ENCODE results near the gene ASIC4.

Gene ASIC4

GRCh38 chr2:219517954-219518778 is 3.9 kb downstream of the ASIC4 start:
- no peak for TF ChIP-seq CTCF (conservative IDR thresholded peaks at IDR 0.05; ENCODE audit: low read depth, low read length)
- no peak overlapping the region for H3K4me3 ChIP-seq (ENCODE audit: low read length)
- DNase-seq (ENCODE audit: low read depth), result no peak

GRCh38 chr2:219519526-219519916 is 5.2 kb downstream of the ASIC4 start:
- no peak for TF ChIP-seq CTCF (conservative IDR thresholded peaks at IDR 0.05; ENCODE audit: low read depth, low read length)
- H3K4me3 ChIP-seq (ENCODE audit: low read length), result no peak overlapping the region

GRCh38 chr2:219520079-219520478 is 5.8 kb downstream of the ASIC4 start:
- no peak for TF ChIP-seq CTCF (conservative IDR thresholded peaks at IDR 0.05; ENCODE audit: low read depth, low read length)

More at GRCh38 chr2:219519526-219519916, 5.2 kb downstream of the ASIC4 start:
- no peak for DNase-seq (ENCODE audit: low read depth)

GRCh38 chr2:219521066-219521880 is 7.0 kb downstream of the ASIC4 start:
- no peak for DNase-seq (ENCODE audit: low read depth)
- TF ChIP-seq CTCF (conservative IDR thresholded peaks at IDR 0.05; ENCODE audit: low read depth, low read length), result peak; percentile 83
- H3K4me3 ChIP-seq (ENCODE audit: low read length), result no peak overlapping the region

More at GRCh38 chr2:219520079-219520478, 5.8 kb downstream of the ASIC4 start:
- H3K4me3 ChIP-seq (ENCODE audit: low read length), result no peak overlapping the region
- no peak for DNase-seq (ENCODE audit: low read depth)

- DNase-seq (ENCODE audit: low read depth), result peak; percentile 67
- TF ChIP-seq CTCF (conservative IDR thresholded peaks at IDR 0.05; ENCODE audit: low read depth, low read length), result no peak
- H3K4me3 ChIP-seq (ENCODE audit: low read length), result no peak overlapping the region
These were observed 8.1 kb downstream of the ASIC4 start for GRCh38 chr2:219522111-219523030.

- no peak overlapping the region for H3K4me3 ChIP-seq (ENCODE audit: low read length)
- peak; percentile 28 for TF ChIP-seq CTCF (conservative IDR thresholded peaks at IDR 0.05; ENCODE audit: low read depth, low read length)
- DNase-seq (ENCODE audit: low read depth), result no peak
These were observed 8.9 kb downstream of the ASIC4 start for GRCh38 chr2:219523031-219523671.
